H1 (cell line): ENCODE results near the gene NELFCD. TPM values are rescaled to one million over a fixed set of nuclear protein-coding genes. Genes with fewer than 3 reads are reported as not detected.

Experiments
- KDM4A ChIP-seq: IDR thresholded peaks from one replicate; pipeline ENCODE4 v1.7.1; 2012; ENCODE audit warnings: low read depth, mild to moderate bottlenecking, moderate library complexity, low read length, inconsistent platforms; ENCODE audit not compliant: severe bottlenecking
- SUZ12 ChIP-seq: fragments of 200-600 bp; sonication (generic); IDR thresholded peaks from 2 replicates; pipeline ENCODE4 v1.6.1; 2012; ENCODE audit warnings: mild to moderate bottlenecking, inconsistent platforms, low read length, moderate library complexity, mixed read lengths
- TAF1 ChIP-seq: IDR thresholded peaks from 2 replicates; pipeline ENCODE4 v1.6.1; 2011; ENCODE audit warnings: mild to moderate bottlenecking, low read depth, low read length
- polyA plus RNA-seq, 7 experiments: library from polyadenylated mRNA; depleted of rRNA in 3 of 7; stranded (reverse) in 5 of 7; unstranded in 2 of 7; fragments of >200 nt in 5 of 7; fragments of 200-250 nt in 2 of 7; gene quantifications; 1 replicate in 5 of 7; 2 replicates in 1 of 7; 4 replicates in 1 of 7; pipeline versions ENCODE4 v1.2.1 to v1.2.3, GENCODE V29; 2011 to 2013; ENCODE audit warnings: missing spikeins in 2 of 7, mixed read lengths in 2 of 7
- total RNA-seq: library from RNA; stranded (reverse); fragmentation: NEBNext Ultra II Directional; extraction: Animal tissue kit (Norgen Biotek cat#: 25700); gene quantifications from 2 replicates; pipeline ENCODE4 v1.2.1, GENCODE V29; 2021

The NELFCD gene
- total and polyA plus RNA-seq, 2 of the 8 experiments (the other 6 are each of a cell fraction or from before 2014, with no cell fraction given), result 35.5 to 59.6 TPM

- TF ChIP-seq KDM4A (peak; percentile 55), TAF1 (0 out of 2 replicates have a peak, but pooled peaks have one; percentile 20), SUZ12 (0 out of 2 replicates have a peak, but pooled peaks have one; percentile 13)
Measured at GRCh38 chr20:59006864-59007664, 26.0 kb downstream of the NELFCD start, which contains the start of gene CTSZ (continued).
